Inflammatory macrophage (primary cell): ENCODE results near the gene SBNO2.
"Not testable (repeated sequence)": the region's sequence is repeated elsewhere in the genome, so short reads cannot be mapped to it uniquely, and the experiment has no call there.

Source experiments
- DNase-seq, 2 donors: peaks; one replicate each; pipeline ENCODE4 v3.0.0-alpha.2; 2020 to 2022

SBNO2 gene

GRCh38 chr19:1132552-1133383 lies 41.3 kb downstream of the SBNO2 start:
- no peak for DNase-seq

- peak; percentile 92 to 95 for DNase-seq
Observed at GRCh38 chr19:1131718-1132551, 42.1 kb downstream of the SBNO2 start.

DNA sequence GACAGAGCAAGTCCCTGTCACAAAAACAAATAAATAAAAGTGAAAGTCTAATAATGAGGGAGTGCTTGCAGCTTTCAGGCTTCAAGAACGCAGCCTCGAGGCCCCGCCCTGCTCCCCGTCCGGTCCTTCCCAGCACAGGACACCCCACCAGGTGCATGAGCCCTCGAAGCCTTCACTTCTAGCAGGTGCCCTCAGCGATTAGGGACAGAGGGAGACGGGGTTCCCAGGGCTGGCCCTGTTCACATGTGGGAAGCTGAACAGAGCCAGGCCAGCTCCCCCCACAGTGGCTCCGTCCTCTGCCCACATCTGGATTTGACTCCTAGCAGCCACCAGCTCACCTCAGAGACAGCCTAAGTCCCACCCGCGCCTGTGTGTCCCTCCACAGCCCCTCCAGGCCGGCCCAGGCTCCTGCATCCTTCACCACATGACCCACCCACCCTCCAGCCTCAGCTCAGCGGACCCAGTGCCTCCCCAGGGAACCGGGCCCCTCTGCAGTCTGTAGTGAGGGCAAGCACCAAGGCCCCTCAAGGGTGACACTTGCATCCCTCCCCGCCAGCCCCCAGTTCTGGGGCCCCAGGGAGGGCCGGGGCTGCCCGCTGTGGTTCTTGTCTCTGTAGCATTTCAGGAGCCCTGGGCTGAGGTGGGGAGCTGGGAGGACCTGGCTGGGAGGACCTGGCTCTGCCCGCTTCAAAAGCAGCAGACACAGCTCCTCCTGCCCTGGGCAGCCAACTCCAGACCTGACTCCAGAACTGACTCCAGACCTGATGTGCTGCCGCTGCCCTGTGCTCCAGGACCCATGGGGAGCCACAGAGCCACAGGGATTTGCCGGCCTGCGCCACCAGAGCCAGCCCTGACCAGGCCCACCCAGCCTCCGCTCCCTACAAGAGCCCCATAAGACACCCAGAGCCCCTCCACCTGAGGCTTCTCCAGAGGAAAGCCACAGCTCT lies 43.0 kb downstream of the SBNO2 start:
- no peak for DNase-seq

DNA sequence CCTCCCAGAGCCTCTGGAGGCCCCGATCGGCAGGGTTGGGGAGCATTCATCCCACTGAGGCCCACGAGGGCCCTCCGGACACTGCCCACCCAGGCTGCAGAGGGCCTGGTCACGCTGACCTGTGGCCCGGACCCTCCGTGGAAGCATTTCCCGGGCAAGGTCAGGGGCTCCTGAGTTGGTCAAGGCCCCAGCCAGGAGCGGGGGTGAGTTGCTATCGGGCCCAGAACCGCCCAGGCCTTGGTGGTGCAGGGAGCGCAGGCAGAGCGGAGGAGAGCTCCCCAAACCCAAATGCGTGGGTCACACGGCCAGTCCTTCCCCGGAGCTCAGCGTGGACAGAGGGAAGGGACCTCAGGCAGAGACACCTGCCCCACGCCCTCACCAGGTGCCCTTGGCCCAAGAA lies 44.5 kb downstream of the SBNO2 start:
- no peak for DNase-seq

DNA sequence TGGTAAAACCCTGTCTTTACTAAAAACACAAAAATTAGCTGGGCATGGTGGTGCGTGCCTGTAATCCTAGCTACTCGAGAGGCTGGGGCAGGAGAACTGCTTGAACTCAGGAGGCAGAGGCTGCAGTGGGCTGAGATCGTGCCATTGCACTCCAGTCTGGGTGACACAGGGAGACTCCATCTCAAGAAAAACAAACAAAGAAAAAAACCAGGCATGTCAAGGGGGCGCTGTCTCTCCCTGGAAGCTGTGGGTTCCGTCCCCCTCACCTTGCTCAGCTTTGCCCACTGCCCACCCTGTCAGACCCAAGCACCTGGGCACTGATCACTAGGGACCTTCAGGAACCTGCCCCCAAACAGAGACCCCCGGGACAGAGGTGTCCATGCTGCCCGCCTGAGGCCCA lies 45.0 kb downstream of the SBNO2 start:
- not testable (repeated sequence) for DNase-seq

- no peak for DNase-seq
Observed at GRCh38 chr19:1128106-1128505, 46.0 kb downstream of the SBNO2 start.

- DNase-seq: no peak
Observed at GRCh38 chr19:1126984-1127760, 46.9 kb downstream of the SBNO2 start.

- peak; percentile 58 to 75 for DNase-seq
Observed at GRCh38 chr19:1125601-1126467, 48.2 kb downstream of the SBNO2 start.

GRCh38 chr19:1123885-1124677 lies 50.0 kb downstream of the SBNO2 start:
- DNase-seq: no peak

DNA sequence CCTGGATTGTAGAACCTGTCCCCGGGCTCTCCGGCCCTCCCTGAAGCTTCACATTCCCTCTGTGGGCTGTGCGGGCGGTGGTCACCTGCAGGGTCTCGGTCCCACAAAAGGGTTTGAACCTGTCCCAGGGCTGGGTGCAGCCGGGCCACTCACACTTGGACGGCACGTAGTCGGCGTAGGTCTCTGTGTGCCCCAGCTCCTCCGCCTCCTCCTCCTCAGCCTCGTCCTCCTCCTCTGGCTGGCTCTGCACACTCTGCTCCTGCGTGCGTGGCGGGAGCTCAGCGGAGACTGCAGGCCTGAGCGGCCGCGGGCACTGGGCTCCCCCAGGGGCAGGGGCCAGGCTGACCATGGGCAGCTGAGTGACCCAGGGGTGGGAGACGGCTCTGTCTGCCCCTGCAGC lies 50.7 kb downstream of the SBNO2 start:
- DNase-seq: no peak

GRCh38 chr19:1122972-1123363 lies 51.1 kb downstream of the SBNO2 start:
- DNase-seq: peak; percentile 72 to 80

DNA sequence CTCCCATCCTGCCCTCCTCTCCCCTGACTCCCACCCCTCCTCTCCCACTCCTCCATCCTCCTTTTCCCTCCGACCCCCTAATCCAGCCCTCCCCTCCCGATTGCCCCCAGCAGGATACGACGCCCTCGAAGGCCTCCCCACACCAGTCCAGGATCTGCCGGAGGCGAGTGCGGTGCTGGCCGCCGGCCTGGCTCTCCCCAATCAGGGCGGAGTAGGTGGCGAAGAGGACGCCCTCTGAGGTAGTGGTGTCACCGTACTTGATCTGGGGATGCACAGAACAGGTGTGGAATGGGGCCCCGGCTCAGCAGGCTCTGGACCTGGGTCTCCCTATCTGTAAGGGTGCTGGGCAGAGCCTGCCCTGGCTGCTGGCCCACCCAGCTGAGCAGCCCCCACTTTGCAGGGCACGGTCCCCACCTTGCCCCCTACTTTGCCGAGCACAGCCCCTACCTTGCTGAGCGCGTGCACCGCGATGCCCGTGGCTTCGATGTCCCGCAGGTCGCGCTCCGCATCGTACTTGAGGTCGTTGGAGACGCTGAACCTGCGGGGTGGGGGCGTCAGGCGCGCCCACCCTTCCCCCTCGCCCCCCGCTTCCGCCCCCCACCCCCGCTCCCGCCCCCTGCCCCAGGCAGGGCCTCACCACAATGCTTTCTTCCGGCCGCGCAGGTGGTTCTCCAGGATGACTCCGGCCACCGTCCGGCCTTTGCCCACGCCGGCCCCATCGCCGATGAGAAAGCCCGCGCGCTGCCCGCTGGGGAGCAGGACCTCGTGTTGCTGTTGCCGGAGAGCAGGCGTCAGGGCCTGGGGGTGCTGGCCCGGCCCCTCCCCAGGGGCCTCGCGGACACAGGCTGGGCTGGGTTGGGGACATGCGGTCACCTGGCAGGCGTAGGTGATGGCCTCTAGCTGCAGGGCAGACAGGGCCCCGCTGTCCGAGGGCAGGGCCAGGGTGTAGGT lies 51.8 kb downstream of the SBNO2 start:
- no peak for DNase-seq

- DNase-seq: no peak
Observed at GRCh38 chr19:1121395-1121794, 52.7 kb downstream of the SBNO2 start.

GRCh38 chr19:1119475-1120217 lies 54.4 kb downstream of the SBNO2 start:
- DNase-seq: no peak

DNA sequence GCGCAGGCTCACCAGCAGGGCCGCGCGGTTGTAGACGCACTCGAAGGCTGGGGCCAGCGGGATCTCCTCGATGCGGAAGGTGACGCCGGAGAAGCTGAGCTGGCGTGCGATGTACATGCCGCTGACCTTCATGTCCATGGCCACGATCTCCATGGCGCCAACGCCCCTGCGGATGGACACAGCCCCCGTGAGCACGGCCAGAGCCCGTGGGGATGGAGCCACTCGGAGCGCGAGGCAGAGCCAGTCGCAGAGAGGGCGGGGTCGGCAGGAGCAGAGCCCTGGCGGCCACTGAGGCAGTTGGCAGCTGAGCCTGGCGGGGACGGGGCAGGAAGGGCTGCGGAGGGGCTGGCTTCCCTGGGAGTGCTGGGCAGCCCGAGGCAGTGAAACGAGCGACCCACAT lies 55.1 kb downstream of the SBNO2 start:
- DNase-seq: no peak

DNA sequence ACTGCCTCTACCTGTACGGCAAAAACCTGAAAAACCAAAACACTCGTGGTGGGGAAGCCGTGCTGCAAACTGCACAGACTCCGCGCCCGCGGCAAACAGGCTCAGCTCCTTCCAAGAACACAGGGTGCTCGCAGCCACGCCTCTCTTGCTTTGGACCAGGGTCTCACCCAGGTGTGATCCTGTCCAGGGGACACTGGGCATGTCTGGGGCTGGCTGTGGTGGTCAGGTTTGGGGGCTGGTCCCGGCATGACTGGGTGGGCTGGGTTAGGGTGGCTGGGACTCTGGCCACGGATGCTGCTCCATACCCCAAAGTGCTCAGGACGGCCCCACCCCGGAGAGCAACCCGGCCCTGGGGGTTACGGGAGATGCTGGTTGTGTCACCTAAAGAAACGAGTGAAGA lies 56.4 kb downstream of the SBNO2 start:
- no peak for DNase-seq

DNA sequence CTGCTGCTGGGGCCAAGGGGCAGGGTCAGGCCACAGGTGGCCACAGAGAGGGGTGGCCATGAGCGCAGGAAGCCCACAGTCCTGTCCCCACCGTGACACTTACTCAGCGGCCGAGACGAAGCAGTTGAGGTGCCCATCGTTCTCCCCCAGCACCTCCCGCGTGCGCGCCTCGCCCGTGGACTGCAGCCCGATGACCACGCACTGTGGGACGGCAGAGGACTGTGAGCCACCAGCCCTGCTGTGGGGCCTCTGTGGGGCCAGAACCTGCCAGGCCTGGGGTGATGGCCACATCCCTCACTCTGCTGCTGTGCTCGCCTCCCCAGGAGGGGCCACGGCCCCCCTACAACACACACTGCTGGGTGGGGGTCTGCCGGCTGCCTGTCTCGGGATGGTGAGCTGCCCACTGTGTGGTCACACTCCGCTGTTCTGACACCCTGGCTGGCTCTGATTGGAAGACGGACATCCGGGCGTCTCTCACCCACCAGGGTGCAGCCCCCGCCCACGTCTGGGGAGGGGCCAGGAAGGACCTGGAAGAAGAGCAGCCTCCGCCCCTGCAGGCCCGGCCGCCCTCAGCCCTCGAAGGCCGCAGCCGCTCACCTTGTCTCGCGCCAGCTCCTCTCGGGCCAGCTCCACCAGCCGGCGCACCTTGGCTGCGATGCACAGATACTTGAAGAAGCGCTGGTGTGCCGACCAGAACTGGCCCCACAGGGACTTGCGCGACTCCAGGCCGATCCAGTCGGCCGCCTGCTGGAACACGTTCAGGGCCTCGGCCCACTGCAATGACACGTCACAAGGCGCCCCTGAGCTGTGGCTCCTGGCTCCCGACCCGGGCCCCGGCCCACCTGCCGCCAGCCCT lies 57.1 kb downstream of the SBNO2 start:
- no peak for DNase-seq
